Fibroblast of skin of left biceps (primary cell): ENCODE data around the gene ARL11.

Source experiments
- DNase-seq, 2 experiments: peaks; one replicate each; pipeline ENCODE4 v3.0.0-alpha.2; 2013; ENCODE audit warnings: low read depth in 2 of 2

ARL11 gene

DNA sequence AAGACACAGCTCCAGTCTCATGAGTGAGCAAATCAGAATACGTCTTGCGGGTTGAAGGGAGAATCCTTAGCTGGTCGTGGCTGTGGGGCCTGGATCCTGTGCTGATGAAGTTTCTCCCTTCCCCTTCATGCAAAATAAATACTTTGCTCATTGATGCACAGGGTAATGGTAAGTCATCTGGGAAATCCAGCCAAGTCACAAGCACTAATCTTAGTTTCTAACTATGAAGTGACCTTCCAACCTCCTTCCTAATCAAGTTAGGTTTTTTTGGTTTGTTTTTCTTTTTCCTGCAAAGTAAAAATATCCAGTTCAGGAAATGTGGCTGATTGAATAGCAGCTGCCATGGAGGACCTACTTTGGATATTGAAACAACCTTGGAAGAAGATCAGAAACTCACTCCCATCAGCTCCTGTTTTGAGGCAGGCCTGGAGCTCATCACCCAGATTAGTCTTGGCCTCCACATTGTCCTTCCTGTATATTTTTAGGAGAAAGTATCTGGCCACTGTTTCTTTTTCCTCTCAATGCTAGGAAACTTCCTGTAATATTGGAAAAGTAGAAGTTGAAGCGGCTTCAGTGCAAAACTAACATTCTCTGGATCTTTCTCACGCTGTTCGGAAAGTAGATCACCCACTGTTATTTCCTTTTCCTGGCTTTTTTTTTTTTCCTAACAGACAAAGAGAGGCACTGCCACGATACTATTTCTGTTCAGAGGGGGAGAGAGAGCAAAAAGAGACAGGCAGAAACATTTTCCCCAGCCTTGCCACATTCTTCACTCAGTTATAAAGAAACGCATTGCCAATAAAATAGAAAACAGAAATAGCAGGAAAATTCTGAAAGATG is 12.3 kb upstream of the ARL11 start:
- DNase-seq: no peak

DNA sequence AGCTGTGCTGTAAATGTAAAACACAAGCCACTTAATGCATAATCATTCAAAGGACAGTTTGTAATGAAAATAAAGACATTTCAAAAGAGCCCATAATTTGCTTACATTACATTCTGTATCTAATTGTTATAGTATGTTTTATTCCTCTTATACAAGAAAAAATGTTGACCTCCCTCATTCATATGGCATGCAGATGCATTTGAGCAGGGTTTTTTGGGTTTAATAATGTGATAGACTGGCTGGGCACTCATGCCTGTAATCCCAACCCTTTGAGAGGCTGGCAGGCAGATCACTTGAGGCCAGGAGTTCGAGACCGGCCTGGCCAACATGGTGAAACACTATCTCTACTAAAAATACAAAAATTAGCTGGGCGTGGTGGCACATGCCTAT is 11.6 kb upstream of the ARL11 start:
- DNase-seq: peak in 1 of 2 experiments; percentile 20

DNA sequence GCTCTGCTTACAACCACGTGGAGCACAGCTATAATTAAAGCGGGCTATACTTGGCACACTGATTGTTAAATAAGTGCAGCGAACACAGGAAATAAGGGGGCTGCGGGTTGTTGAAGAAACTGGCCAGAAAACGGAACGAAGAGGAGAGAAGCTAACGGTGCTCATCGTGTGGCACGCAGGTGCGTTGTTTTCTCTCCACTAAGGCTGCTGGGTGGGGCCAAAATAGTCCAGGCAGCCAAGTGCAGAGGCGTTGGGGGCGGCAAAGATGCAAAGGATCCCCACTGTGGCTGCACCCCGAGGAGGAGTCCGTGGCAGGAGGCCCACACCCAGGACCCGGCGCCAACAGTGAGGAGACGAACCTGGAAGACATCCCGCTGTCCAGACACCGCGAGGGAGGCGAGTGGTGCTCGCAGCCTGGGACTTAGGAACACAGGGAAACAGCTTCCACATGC is 8.1 kb upstream of the ARL11 start:
- no peak for DNase-seq

DNA sequence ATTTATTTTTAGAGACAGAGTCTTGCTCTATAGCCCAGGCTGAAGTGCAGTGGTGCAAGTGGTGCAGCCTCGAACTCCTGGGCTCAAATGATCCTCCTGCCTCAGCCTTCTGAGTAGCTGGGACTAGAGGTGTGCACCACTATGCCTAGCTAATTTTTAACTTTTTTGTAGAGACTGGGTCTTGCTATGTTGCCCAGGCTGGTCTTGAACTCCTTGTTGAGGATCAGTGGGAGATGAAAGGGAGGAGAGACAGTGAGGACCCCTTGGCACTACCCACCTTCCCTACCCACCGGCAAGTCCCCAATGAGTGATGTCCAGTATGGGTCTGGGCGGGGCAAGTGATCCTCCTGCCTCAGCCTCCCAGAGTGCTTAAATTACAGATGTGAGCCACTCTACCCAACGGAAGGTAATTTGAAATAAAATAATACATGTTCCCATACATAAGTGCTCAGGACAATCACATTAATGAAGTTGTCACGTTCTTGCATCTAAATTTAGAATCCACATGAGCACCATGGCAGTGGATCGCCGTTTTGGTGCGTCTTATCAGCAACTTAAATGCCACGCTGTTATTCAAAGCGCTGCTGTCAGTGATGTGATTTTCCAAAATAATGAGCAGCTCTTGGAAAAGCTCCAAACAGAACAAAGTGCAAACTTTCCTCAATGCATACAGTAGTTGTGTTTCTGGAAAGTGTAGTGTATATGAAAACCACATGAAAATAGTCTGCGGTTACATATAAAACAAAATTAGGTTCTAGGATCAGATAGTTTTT is 5.9 kb upstream of the ARL11 start:
- DNase-seq: no peak

DNA sequence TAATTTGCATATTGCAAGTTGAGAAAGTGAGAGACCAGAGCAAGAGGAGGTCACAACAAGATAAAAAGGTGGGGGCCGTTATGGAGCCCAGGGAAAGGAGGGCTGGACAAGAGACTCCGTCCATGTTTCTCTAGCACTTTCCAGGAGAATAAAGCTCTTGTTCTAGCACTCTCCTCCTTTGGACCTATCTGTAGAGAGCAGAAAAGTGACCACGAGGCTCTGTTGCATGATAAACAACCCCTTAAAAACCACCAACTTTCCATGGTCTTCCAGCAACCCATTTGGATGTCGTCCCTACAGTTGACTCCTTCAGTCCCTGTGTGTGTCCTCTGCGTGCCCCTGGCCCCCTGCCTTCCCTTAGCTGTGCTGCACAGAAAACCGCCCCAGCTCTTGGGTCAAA is 4.1 kb upstream of the ARL11 start:
- no peak for DNase-seq

DNA sequence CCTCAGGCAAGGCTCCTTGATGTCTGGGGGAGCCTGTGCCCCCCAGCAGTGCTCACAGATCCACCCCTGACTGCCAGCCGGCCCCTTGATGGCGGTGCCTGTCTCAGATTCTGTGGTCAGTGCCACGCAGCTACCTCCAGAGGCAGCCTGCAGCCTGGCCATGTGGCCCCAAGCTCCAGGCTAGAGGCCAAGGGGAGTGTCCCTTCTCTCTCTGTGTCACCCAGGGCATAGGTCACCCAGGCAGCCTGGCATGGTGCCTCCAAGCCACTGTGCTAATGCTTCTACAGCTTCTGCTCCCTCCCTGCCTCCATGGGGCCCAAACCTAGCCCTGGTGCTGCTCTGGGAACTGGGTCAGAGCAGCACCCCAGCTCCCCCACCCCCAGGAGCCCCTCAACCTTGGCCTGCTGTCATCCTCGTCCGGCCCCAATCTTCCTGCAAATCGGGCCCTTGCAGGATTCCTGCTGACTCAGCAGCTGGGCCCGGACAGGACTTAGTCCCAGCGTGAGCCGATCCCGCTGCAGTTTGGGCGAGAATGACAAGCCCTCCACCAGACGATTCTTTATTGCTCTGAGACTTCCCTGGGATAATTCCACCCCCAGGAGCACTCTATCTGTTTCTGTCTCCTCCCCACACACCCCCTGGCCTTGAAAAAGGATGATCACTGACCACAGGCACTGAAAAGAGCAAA is 2.8 kb upstream of the ARL11 start:
- no peak for DNase-seq

DNA sequence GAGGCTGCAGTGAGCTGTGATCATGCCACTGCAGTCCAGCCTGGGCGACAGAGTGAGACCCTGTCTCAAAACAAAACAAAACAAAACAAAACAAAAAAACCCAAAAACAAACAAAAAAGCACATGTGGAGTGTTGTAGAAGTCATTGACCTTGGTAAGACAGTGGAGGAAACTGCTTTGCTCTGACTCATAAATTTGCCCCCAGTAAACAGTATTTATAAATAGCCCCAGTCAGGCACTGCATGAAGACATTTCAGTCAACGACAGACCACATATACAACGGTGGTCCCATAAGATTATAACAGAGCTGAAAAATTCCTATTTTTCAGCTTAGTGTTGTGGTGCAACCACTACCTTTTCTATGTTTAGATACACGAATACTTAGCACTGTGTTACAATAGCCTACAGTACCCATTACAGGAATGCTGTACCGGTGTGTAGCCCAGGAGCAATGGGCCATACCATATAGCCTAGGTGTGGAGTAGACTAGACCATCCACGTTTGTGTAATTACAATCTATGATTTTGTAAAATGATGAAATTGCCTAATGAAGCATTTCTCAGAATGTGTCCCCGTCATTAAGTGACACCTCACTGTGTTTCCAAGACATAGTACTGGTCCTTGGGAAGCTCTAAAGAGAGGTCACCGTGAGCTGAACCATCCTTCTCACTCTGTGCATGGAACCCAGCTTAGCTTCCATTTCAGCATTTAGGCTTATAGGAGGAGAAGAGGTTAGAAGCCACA is 1.1 kb downstream of the ARL11 start:
- no peak for DNase-seq

DNA sequence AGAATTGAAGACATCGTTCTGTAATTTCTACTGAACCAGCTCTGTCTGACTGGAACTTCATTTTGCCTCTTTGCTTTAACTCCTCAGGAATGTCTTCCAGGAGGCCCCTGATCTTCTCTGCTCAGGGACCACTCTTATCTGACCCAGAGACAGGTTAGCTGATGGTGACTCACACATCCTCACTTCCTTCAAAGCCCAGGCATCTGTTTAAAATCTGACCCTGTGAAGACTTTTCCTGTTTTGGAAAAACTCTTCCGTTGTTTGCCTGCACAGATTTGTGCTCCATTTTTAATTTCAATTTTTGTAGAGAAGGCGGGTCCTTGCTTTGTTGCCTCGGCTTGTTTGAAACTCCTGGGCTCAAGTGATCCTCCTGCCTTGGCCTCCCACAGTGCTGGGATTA is 1.6 kb downstream of the ARL11 start:
- no peak for DNase-seq

DNA sequence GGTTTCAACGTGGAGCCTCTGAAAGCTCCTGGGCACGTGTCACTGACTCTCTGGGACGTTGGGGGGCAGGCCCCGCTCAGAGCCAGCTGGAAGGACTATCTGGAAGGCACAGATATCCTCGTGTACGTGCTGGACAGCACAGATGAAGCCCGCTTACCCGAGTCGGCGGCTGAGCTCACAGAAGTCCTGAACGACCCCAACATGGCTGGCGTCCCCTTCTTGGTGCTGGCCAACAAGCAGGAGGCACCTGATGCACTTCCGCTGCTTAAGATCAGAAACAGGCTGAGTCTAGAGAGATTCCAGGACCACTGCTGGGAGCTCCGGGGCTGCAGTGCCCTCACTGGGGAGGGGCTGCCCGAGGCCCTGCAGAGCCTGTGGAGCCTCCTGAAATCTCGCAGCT is 2.3 kb downstream of the ARL11 start:
- no peak for DNase-seq

DNA sequence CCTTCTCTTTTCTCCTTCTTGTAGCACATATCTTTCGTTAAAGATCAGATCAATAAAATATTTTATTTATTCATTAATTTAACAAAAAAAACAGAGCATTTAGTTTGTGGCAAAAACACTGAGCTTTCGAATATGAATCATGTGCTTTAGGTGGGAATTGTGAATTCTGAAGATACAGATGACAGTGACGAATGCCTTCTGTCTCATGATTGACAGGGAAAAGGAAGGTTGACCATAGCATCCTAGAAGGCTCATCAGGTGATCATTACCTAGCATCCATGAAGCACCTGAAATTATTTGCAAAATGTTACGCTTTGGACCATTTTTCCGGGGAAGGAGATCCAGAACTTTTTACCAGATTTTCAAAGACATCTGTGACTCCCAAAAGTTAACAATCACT is 3.8 kb downstream of the ARL11 start:
- DNase-seq: no peak

DNA sequence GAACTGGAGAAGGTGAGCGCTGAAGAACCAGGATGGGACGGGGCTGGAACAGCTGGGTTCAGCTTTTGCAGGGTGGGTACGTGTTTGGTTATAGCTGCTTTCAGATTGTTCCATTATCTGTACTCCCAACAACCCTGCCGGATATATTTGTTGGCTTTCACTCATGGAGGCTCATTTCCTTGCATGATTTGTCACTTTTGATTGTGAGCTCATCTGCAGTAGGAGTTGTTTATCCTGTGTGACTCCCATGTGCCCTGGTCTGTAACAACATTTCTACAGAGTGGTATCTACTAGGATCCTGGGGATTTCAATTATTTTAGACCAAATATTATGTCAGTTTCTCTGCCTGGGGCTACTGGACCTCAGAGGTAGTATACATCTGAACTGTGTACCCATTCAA is 5.4 kb downstream of the ARL11 start:
- no peak for DNase-seq

DNA sequence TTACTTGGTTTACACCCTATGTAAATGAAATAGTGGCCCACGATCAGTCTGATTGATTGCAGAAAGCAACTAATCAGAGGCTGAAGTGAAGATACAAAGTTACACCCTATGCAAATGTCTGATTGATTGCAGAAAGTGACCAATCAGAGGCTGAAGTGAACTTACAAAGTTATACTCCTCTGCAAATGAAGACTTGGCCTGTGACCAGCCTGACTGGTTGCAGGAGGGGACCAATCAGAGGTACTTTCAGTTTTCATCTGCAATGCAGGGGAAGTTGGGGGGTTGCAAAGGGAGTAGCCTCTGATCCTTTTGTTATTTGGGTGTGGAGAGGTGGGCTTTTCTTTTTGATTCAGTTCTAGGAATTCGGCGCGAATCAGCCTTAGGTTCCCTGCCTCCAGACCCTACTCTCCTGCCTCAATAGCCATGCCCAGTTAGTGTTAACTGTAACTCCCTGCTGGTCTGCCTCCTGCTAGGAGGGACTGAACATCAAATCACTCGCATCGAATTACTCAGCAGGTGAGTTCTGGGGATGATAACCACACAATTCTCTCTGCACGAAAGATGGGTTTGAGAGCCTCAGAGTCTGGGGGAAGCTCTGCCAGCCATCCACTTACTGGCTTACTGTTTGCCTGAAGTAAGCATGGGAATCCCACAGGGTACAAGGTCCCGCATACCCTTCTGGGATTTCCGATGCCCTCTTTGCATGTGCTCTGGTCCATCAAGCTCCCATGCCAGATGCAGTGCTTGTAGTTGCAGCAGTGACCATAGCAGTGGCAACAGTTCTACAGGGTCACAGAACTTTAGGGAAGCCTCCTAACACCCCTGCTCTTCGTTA is 7.5 kb downstream of the ARL11 start:
- DNase-seq: no peak

DNA sequence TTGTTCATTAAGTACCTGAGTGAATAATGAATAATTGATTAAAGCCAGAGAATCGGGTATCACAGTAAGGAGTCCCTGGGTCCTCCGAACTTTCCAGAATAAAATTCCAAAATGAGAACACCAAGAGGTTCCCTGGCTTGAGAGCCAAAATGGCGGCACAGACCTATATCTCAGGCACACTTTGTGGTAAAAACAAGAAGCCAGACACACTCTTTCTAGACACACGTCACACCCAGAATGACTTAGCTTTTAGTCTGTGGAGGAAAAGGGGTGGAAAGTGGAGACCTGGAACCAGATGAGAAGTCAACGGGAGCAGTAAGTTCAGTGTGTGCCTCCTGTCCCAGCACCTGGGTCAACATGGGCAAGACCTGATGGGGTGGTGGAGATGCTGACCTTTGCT is 8.4 kb downstream of the ARL11 start:
- DNase-seq: no peak

DNA sequence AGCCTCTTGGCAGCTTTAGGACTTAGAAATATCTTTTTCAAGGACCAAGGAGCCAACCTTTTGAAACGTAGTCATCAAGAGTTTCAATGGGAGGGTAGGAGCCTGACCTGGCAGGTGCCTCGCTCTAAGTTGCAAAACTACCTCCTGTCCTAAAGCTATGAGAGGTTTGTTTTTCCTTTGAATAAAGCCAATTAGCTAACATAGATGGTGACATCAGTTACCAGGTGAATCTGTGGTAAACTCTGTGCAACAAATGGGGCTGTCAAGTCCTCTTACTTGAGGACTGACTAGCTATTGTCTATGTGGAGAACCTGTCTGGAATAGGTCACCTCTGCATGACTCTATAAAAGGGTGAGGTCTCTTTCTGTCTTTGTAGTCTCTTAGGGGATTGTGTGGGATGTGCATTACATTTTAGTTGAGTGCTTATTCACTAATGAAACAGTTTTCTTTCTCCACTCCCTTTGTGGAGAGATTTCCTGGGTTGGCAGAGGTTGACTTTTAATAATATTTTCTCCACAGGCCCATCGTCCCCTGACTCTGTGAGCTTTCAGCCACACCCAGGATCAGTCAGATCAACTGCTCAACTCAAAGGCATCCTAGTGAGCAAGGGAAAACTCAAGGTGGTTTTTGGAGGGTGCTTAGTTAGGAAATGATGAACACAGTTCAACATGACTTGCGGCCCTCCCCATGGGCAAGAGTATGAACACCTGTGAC is 9.9 kb downstream of the ARL11 start:
- no peak for DNase-seq

DNA sequence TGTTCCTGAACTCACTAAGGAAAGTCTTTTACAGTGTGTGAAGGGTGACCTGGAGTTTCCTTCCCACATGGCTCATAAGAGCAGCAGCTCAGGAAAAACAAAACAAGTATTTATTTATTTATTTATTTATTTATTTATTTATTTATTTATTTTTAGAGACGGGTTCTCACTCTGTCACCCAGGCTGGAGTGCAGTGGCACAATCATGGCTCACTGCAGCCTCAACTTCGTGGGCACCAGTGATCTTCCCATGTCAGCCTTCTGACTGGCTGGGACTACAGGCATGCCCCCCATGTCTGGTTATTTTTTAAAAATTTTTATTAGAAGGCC is 10.4 kb downstream of the ARL11 start:
- DNase-seq: no peak

DNA sequence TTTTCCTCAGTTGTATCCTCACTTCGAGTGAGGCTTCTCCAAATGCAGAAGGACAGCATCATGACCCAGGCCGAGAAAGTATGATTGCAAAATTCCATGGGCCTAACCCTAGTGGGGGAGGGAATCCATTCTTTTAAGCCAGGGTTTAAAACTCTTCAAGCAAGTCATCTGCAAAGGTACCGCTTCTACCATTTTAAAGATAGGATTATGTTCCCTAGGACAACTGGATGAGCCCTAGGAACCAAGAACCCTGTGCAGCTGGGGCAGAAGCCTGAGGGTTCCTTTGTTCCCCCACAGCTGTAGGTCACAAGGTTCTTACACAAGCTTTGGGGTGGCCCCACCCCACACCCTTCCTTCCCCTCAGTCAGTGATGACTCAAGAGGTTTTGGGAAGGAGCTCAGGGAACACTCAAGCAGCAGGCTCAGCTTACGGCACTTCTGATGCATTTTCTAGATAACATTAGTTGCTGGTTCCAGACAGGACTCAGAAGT is 13.5 kb downstream of the ARL11 start:
- DNase-seq: peak; percentile 14 to 24

DNA sequence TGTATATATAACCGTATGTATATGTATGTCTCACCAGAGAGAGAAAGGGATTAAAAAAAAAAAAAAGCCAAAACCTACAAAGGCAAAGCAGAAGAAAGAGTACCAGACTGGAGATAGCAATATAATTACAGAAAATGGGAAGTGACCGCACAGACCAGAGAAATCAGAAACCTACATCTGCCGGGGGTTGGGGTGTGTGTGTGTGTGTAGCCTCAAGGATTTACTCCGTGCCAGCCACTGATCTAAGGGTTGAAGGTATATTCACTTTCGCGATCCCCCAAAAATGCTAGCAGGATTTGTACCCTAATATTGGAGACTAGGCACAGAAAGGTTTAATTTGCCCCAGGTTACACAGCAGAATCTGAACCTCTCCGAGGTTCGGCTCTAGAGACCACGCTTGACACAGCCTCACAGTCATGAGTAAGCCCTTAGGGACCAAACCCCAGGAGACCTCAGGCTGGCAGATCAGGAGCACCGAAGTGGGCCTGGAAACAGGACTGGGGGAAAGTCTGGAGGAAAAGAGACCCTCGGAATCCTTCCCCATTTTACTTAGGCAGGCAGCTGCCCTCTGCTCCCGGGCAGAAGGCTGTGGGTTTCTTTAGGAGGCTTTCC is 14.8 kb downstream of the ARL11 start:
- DNase-seq: no peak

DNA sequence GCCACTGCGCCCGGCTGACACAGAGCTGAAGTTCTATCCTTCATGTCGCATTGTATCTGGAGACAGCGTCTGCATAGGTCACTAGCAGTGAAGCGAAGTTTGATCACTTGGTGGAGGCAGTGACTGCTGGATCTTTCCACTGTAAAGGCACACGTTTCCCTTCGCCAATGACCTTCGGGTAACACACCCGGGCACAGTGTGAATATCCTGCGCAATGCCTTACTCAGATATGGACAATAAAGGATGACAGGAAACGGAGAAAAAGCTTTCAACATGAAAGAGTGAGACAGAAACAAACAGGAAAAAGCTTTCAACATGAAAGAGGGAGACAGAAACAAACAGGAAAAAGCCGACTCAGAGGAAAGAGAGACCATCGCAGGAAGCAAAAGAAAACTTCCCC is 17.1 kb downstream of the ARL11 start:
- no peak for DNase-seq

DNA sequence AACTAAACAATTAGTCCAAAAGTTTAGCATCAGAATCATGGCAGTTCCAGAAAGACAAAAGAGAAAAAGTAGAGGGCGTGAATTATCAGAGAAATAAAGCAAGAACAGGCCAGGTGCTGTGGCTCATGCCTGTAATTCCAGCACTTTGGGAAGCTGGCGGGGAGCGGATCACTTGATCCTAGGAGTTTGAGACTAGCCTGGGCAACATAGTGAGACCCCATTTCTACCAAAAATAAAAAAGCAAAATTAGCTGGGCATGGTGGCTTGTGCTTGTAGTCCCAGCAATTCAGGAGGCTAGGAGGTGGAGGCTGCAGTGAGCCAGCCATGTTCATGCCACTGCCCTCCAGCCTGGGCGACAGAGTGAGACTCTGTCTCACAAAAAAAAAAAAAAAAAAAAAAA is 18.4 kb downstream of the ARL11 start:
- DNase-seq: no peak
